ENCODE results near the gene EPPIN.

DNA sequence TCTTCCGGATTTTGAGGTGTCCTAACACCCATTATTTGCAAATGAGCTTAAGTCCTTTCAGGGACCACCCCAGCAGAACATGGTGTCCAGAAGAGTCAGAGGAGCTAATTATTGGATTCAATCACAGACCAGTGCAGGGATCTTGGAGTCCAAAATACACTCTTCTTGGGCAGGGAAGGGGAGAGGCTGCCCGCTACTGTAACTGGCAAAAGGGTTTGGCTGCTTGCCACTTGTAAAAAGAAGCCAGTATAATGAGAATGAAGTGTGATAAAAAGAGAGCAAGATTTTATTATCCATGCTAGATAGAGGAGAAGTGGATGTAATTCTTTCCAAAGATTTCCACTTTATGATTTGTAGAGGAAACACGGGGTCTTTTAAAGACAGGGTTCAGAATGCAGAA is 51.0 kb downstream of the EPPIN start:
- TF ChIP-seq, protein P1, sequence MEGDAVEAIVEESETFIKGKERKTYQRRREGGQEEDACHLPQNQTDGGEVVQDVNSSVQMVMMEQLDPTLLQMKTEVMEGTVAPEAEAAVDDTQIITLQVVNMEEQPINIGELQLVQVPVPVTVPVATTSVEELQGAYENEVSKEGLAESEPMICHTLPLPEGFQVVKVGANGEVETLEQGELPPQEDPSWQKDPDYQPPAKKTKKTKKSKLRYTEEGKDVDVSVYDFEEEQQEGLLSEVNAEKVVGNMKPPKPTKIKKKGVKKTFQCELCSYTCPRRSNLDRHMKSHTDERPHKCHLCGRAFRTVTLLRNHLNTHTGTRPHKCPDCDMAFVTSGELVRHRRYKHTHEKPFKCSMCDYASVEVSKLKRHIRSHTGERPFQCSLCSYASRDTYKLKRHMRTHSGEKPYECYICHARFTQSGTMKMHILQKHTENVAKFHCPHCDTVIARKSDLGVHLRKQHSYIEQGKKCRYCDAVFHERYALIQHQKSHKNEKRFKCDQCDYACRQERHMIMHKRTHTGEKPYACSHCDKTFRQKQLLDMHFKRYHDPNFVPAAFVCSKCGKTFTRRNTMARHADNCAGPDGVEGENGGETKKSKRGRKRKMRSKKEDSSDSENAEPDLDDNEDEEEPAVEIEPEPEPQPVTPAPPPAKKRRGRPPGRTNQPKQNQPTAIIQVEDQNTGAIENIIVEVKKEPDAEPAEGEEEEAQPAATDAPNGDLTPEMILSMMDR (IDR thresholded peaks at IDR 0.05), result no peak
- no peak for TF ChIP-seq EZH2 (IDR thresholded peaks at IDR 0.05; ENCODE audit: borderline replicate concordance, insufficient read depth, low read depth, low read length, poor library complexity, severe bottlenecking)

All from B cell (primary cell).